Stimulated activated CD4-positive, alpha-beta T cell treated with anti-CD3 and anti-CD28 coated beads, Interleukin-4, amount 100 ng/mL, for 4 hours (primary cell): ENCODE measurements around the gene DPP4.
"Not testable (repeated sequence)": the region's sequence is repeated elsewhere in the genome, so short reads cannot be mapped to it uniquely, and the experiment has no call there.

Experiments used
- DNase-seq, 2 experiments: peaks; one replicate each; pipeline ENCODE4 v3.0.0-alpha.2; 2020

The DPP4 gene

DNA sequence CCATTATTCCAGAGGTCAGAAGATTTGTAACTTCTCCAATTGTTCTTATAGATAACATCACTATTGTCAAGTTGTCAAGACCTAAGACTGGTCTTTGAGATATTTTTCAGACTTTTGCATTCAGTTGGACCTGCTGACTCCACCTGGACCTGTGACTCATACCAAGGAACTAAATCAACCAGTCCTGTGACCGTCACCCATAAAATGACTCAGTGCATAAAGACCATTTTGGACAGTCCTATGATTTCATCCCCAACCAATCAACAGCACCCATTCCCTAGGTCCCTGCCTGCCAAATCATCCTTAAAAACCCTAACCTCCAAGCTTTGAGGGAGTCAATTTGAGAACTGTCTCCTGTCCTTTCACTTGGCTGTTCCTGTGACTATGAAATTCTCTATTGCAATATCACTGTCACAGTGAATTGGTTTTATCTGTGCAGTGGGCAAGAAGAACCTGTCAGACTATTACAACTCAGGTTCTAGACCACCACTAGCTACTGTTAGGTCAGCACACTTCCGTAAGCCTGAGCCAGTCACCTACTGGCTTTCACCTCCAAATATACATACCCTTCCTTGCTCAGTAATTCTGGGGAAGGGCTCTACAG is 17.1 kb downstream of the DPP4 start:
- DNase-seq: no peak

DNA sequence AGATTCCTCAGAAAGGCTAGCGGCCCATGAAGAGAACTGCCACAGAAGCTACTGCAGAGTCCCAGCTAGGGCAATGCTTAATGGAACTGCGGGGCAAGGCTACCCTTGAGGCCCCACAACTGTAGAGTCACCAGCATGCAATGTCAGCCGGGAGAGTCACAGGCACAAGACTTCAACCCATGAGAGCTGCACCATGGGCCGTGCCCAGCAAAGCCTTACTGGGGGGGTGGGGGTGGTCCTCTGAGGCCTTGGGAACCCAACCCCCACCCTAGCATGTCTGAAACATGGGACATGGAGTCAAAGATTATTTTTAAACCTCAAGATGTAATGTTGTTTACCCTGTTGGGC is 20.2 kb downstream of the DPP4 start:
- no peak for DNase-seq

DNA sequence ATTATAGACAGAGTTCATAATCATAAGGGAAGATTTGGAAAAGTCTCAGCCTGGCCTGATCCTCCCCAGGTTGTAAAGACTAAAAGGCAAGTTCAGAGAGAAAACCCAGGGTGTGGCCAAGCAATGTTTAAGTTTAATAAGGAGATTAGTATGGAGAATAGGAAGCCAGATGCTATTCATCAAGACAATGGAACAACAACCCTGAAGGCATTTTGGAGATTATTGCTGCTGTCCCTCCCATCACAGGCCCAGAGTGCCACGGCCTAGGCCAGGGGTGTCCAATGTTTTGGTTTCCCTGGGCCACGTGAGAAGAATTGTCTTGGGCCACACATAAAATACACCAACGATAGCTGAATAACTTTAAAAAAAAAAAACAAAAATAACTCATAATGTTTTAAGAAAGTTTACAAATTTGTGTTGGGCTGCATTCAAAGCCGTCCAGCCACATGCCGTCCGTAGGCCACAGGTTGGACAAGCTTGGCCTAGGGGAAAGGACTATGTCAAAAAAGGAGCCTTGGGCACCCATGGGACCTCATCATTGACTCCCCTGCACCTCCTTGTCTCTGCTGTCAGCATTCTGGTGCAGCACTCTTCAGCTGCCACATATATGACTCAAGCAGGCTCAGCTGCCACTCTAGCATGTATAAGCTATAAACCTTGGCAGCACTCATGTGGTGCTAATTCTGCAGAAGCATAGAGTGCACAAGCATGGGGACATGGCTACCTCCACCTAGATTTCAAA is 20.8 kb downstream of the DPP4 start:
- DNase-seq: no peak

DNA sequence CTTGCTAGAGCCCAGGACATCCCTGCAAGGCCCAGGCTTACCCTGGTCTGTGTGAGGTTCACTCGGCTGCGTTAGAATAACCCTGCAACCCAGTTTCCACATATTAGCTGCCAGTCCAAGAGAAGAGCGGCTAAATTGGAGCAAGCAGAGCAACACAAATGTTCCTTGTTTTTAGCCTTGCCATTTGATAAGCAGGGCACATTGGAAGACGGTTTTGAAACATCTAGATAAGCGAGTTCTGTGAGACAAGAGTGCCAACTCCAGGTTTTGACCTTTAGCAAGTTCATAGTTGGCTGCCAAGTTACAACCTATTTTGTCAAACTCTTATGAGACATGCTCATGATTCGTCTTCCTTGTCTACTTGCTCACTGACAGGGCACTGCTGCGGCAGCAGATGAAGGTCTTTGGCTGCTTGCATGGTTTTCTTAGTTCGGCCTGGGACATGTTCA is 23.5 kb downstream of the DPP4 start:
- DNase-seq: no peak

DNA sequence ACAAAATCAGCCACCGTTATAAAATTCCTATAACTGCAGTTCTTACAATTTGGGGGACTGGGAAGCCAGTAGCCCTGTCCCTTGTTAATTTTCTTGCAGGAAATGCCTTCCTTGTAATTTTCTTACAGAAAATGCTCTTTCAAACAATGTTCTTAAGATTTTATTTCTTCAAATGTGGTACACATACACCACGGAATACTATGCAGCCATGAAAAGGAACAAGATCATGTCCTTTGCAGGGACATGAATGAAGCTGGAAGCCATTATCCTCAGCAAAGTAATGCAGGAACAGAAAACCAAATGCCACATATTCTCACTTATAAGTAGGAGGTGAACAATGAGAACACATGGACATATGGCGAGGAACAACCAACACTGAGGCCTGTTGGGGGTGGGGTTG is 24.9 kb downstream of the DPP4 start:
- DNase-seq: not testable (repeated sequence)

DNA sequence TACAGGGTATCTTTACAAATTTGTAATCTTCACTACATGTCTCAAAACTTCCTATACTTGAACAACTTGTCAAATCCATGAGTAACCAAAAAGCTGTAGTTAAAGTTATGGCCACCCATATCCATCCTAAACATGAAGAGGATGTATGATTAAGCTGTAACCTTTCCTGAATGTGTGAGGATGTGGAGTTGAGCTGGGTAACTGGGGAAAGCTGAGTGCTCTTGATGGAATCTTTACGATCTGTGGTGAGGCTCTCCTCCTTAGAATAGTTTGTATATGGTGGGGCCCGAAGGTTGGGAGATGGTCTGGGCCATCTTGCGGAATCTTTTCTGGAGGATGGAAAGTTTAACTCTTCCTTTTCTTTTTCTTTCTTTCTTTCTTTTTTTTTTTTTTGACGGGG is 29.4 kb downstream of the DPP4 start:
- DNase-seq: no peak

DNA sequence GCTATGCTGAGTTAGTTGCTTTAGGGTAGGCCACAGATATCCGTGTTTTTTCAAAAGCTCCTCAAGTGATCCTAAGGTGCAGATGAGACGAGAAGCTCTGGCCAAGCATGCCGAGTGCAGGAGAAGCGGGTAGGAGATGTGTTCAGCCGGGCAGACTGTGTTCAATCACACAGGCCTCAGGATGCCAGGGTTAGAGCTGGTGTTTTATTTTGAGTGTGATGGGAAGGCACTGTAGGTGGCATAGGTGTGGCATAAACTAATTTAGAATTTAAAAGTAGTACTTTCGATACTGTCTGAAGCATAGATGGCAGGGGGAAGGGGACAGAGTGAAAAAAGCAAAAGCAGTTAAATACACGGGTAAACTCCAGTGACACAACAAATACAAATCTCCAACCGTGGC is 30.9 kb downstream of the DPP4 start:
- DNase-seq: no peak

DNA sequence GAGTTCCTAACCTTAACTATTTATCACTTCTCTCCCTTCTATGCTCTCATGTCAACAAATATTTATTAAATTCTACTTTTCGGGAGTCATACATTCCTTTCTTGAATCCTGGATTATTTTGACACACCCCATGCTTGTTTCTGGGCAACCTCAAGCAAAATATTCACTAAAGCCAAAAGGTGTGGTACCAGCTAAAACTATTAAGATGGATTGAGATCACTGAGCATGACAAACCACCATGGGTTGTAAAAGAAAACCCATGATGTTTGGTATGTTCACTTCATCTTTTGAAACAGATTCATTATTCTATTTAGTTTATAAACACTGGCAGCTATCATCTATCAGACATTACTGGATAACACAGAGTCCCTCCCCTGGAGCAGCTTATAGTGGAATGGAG is 32.5 kb downstream of the DPP4 start:
- DNase-seq: no peak

DNA sequence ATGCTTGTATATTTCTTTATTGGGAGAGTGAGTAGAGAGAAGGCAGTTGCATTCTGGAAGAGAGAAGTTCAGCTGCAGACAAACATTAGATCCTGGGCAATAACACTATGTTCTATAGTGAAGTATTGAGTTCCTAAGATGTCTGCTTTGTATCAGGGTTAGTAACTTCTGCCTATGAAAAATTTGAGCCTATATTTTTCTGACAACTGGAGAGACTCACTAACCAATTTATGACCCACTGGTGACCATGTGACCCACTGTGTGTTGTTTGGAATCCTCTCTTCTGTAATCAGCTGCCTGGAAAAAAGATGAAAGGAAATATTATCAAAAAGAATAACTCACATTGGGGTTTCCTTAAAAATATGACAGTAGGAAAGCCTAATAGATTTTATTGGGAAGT is 35.3 kb downstream of the DPP4 start:
- DNase-seq: no peak

DNA sequence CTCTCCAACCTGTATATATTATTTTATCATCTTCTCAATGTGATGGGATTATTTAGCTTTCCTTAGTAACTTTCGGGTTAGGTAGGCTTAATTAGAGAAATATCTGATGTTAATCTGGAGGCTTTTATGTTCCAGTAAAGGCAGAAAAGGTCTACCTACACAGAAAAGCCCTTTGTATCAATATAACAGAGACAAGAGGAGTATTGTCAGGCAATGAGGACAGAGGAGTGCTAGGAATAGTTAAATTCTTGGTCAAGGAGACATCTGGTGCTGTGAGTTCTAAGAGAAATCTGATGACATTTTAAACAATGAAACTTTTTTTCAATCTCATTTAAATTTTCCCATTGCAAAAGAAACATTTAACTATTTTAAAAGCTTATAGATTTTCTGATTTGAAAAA is 36.1 kb downstream of the DPP4 start:
- DNase-seq: no peak

DNA sequence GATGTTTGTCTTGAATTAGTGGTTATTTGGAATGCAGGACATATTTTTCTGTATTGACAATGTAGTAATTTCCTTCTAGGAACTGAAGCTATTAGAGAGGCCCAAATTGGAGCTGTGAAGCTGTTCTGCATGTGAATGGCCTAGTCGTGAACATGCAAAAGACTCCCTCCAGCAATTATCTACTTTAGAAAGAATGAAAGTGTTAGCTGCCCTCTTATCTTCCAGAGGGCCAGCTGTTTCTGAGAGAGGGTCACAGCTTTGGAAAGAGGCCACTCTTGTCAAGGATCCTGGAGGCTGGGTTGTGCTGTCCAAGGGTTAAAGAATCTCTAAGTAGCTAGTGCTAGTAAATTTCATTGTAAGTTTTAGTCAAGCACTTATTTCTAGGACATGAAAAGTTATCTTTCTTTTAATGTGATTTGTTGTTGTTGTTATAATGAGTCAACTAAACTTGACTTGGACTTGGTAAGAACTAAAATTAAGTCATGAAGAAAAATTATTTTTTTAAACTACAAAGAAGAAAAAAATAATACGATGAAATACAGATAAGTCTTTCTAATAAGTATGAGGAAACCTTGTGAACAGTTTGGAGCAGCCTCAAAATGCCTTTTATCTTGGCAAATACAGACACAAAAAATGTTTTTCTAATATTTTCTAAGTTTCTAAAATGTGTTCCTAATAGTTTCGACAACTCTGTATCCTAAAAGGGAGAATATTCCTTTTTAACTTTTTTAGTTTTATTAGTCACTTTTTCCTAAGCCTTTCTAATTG is 36.8 kb downstream of the DPP4 start:
- DNase-seq: no peak

DNA sequence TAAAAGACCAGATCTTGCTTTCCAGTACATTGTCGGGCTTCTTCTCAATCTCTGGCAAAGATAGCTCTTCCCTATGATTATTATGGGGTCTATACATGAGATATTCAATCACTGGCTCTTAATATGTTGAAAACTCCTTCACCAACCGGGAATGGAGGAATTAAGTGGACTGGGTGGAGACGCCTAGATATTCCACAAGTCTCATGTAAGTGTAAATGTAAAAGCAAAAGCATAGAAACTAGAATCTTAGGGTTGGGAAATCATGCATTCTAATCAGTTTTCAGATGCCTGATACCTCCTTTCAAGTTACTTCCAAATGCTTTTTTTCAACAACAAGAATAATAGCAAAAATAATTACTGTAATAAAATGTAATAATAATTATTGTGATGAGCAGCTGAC is 38.0 kb downstream of the DPP4 start:
- DNase-seq: no peak

DNA sequence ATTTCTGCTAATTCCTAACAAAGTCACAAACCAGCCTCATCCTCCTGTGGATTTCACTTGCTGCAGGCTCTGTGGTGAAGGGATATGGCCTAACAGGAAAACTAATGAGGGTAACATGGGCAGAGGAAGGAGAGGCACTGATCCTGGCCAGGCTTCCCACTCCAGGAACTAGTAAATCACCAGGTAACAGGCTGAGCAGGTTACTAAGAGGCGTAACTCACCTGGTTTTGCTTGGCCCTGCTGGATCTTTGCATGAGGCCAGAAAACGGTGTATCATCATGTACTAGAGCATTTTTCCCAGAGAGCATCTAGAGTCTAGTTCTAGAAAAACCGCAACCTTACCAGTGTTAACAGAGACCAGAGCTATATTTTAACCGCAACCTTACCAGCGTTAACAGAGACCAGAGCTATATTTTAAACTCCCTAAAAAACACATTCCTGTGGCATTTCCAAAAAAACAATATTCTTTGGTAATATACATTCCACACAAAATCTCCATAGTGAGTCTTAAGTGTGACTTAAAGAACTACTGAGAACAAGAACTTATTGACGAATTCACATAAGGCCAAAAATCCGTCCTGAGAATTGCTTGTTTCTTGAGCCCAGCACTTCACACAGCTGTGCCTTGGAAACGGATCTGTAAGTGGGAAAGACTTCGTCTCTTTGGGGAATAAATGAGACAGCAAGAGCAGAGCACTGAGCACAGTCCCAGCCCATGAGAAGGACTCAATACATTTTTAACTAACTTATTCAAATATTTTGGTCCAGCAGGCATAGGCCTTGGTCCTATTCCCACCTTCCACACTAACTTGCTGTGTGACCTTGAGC is 43.4 kb downstream of the DPP4 start:
- no peak for DNase-seq

DNA sequence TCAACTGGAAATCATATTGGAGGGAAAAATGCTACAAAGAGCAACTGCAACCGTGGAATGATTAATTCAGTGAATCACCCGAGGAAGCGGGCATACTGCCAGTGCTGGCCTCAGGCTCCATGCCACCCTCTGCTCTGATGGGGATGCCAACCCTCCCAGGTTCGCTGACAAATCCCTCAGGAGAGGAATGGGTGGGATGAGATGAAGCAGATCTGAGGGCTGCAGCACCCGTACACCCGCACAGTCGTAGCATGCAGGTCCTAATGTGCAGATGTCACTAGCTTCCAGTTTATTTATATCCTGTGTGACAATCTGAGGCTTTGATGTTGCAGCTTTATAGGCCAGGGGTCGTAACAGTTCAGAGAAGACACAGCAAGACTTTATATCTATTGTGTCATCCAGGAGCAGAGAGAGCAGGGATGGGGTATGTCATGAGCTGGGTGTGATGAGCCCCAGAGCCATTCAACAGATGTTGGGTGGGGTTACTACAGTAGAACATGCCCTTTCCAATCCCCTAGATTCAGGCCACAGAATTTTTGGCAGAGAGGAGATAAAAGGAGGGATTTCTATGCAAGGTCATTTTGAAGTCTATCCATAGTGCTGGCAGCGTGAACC is 44.6 kb downstream of the DPP4 start:
- DNase-seq: no peak

DNA sequence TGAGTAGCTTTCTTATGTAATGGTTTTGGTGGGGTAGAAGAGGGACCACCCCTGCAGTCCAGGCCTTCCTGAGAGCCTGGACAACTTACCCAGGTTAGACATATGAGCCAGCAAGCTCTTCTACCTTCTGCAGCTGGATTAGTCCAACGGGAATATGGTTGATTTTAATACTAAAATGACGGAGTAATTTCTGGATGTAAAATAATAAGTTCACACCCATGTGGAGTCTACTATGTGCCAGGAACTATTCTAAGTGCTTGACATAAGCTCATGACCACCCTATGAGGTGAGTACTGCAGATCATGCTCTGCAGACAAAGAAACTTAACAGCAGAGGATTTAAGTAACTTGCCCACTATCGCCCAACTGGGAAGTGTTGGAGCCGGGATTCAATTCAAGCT is 45.5 kb downstream of the DPP4 start:
- no peak for DNase-seq

DNA sequence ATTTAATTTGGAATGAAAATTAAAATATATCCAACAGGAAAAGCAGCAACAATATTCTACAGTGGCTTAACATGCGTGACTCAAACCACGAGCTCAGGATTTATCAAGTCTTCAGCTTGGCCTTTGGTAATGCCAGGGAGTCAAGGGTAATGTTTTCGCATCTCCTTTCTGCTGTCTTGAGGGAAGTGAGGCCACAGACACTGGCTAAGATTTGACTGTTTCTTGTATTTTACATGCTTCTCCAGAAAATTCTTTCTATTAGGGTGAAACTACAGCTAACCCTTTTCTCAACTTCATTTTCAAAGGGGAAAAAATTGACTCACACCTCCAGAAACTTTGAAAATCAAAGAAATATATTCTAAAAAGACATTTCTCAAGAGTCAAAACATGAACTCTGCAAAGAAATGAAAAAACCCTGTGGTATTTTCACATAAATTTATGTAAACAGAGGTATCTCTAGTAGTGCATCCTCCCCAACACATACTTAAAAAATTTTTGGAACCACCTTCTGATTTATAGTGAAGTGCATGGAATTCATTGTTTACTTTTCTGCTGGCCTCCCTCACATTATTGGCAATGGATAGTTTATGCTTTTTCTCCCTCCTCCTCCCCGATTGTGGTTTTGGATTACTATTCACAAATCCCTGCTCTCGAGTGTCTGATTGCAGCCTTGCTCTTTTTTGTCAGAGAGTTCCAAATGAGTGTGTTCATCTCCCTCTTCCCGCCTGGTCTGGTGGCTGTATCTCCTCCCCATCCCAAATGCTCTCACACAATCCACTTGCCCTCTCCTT is 48.7 kb downstream of the DPP4 start:
- no peak for DNase-seq

DNA sequence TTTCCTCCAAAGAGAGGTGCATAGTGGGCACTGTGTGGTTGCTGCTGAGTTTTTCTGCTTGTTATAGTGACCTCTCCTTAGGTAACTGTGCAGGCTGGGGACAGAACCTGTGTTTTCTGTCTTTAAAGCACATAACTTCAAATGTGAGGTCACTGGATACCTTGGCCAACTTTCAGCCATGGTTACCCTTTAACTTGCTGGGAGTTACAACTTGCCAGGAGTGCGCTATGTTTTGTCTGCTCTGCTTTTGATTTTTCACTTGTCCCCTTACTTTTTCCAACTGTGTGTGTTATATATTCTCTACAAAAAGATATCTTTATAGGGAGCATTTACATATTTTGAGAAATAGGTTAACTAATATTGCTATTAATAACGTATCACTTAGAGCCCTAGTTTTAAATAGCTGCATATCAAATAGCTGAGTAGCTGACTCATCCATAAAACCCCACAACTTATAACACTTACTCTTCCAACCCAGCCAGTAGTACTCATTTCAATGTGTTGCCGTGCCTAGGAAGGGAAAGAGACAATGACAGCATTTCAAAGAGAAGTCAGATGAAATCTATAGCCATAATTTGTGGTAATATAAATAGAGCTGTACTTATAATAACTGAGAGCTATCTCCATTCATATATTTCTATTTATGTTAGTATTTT is 51.6 kb downstream of the DPP4 start:
- no peak for DNase-seq

DNA sequence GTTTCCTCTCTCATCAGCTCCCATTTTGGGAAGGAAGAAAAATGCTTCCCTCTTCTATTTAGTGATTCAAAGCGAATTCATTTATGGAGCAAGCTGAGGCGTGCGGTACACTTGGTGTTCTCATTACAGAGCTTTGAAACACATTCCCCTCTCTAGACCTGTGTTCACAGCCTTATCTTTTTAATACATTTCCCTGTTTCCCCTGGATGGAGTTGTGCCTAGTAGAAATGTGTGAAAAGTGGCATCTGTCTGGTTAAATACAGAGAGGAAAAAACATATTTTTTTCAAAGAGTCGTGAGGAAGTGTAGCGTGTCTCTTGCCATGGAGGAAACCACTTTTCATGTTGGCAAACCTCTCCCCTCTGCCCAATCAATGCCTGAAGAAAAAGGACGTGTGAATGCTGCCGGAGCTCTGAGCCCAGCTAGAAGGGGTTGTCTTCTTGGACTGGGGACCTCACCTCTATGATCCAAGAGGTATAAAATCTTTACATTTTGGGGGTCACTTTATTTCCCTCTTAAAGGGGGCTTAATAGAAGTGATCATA is 52.4 kb downstream of the DPP4 start:
- DNase-seq: no peak

DNA sequence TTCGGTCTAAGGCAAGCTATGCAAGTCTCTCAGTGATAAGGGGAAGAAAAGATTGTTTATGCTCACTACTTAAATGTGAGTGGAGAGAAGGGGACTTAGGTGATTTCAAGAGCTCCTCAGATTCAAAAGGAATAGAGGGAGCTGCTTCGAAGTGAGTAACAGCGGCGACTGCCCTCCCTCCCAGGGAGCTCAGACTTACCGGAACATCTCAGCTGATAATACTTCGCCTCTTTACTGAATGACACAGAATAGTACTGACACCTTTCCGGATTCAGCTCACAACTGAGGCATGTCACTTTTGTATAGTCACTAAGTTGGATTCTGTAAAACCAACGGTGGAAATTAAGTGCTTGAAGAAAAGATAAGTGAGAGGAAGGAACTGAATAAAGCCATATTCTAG is 55.5 kb downstream of the DPP4 start:
- DNase-seq: no peak

DNA sequence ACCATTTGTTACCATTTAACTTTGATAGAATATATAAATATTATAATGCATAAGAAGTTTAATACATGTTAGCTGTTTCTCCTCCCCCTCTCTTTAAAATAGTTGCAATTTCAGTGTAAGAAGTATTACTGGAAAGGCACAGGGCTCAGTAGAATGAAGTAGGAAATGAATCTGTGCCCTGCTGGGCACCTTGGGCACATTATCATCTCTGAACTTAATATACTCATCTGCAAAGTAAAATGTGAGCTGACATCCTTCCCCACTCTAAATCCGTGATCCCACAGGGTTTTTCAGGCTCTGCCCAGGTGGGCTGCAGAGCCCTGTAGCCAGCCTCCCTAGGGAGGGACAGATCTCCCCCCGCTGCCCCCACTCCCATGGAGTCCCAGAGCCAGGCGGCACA is 56.8 kb downstream of the DPP4 start:
- no peak for DNase-seq

DNA sequence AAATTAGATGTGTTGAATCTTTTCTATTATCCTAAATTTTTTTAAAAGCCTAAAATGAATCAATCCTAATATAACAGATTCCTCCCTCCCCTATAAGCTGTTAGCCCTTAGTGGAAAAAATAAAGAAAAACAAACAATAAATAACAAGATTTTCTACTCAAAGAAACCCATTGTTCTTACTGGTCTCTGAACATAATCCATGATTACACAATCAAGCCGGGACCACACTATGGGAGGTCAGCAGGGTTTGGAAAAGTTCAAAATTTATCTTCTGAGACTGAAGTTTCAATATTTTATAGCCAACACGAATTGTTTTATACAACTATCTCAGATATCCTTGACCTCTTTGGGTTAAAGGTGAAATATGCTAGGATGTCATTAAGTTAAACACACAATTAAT is 57.9 kb downstream of the DPP4 start:
- no peak for DNase-seq
